K562 (cell line): ENCODE results near the gene CORO2A. TPM values are rescaled to one million over a fixed set of nuclear protein-coding genes. Genes with fewer than 3 reads are reported as not detected.
A peak's percentile ranks its signal among the peaks of the same experiment; 100 is the strongest.

Source experiments
- ATAC-seq: fragments of 200-7000 bp; cut with Tn5 transposase; 3 replicates; pipeline ENCODE4 v1.9.1; 2020; ENCODE audit warnings: moderate library complexity
- BruUV-seq: library from RNA; stranded (reverse); fragments of 400-500 nt; replicated peaks from 2 replicates; lab custom pipeline; 2021; lab: Mats Ljungman, UMichigan
- CTCF ChIA-PET: fragments of 300-600 bp; formaldehyde crosslinking; extraction: SDS; loops from one replicate; lab custom pipeline; 2021; ENCODE audit warnings: low intra/inter-chr PET ratio; lab: Yijun Ruan, JAX
- POLR2A ChIA-PET: fragments of 300-600, 350-650 bp; sonication (Branson Sonifier 250); formaldehyde crosslinking; extraction: SDS; loops from one replicate; lab custom pipeline; 2021; ENCODE audit warnings: antibody characterized with exemption, inconsistent platforms; lab: Yijun Ruan, JAX
- DNase-seq, 4 experiments: peaks; one replicate each; pipeline versions ENCODE4 v3.0.0 to v3.0.0-alpha.2; 2011 to 2018; ENCODE audit warnings: low spot score in 3 of 4, mixed read lengths in 3 of 4; ENCODE audit errors: extremely low read depth in 1 of 4
- FAIRE-seq: peaks from 2 replicates; lab custom pipeline; 2011; peaks lifted over from hg19 to GRCh38; lab: Jason Lieb, UNC
- H2AFZ ChIP-seq: 2 replicates; pipeline ENCODE4 v1.6.0; 2011; ENCODE audit warnings: low read depth, low read length, control low read depth, inconsistent platforms
- H3K27ac ChIP-seq: fragments of 200-600 bp; 3 replicates; pipeline ENCODE4 v1.8.0; 2011; ENCODE audit warnings: low read depth, mild to moderate bottlenecking, control low read depth, inconsistent platforms, low read length, moderate library complexity, mixed read lengths; ENCODE audit errors: extremely low read depth
- H3K27me3 ChIP-seq, 2 experiments: fragments of 300-600 bp in 1 of 2; 2 replicates in 1 of 2; 3 replicates in 1 of 2; pipeline versions ENCODE4 v1.6.0 to v1.8.0; 2011; ENCODE audit warnings: inconsistent platforms in 2 of 2, low read length in 2 of 2, mild to moderate bottlenecking in 1 of 2, mixed read lengths in 1 of 2, moderate library complexity in 1 of 2; ENCODE audit not compliant: control insufficient read depth in 2 of 2, insufficient read depth in 2 of 2
- H3K36me3 ChIP-seq: fragments of 300-600 bp; 3 replicates; pipeline ENCODE4 v1.8.0; 2011; ENCODE audit warnings: mild to moderate bottlenecking, low read length, inconsistent platforms; ENCODE audit not compliant: control insufficient read depth, insufficient read depth
- H3K4me1 ChIP-seq, 2 experiments: fragments of 200-600 bp in 1 of 2; replicated peaks in 1 of 2; 2 replicates in 1 of 2; 3 replicates in 1 of 2; pipeline versions ENCODE4 v1.5.1 to v1.8.0; 2011; ENCODE audit warnings: inconsistent platforms in 2 of 2, low read length in 2 of 2, mild to moderate bottlenecking in 1 of 2, mixed read lengths in 1 of 2, moderate library complexity in 1 of 2; ENCODE audit not compliant: control insufficient read depth in 2 of 2, insufficient read depth in 2 of 2
- H3K4me2 ChIP-seq: 2 replicates; pipeline ENCODE4 v1.6.1; 2011; ENCODE audit warnings: low read length, control low read depth, inconsistent platforms, mixed read lengths; ENCODE audit not compliant: insufficient read depth
- H3K4me3 ChIP-seq: fragments of 200-600 bp; sonication (generic), shearing (Covaris generic); 2 replicates; pipeline ENCODE4 v1.5.1; 2016; ENCODE audit warnings: control low read depth, inconsistent platforms
- H3K79me2 ChIP-seq: fragments of 200-600 bp; 3 replicates; pipeline ENCODE4 v1.8.0; 2011; ENCODE audit warnings: low read length, inconsistent platforms; ENCODE audit not compliant: control insufficient read depth, insufficient read depth
- H3K9ac ChIP-seq, 2 experiments: 2 replicates each; pipeline versions ENCODE4 v1.6.0 to v1.6.1; 2011; ENCODE audit warnings: low read depth in 2 of 2, low read length in 2 of 2, control low read depth in 1 of 2, inconsistent platforms in 1 of 2, mild to moderate bottlenecking in 1 of 2, mixed read lengths in 1 of 2; ENCODE audit not compliant: insufficient read depth in 1 of 2
- H3K9me1 ChIP-seq: one replicate; pipeline ENCODE4 v1.6.0; 2011; ENCODE audit warnings: inconsistent platforms, mild to moderate bottlenecking, low read length, moderate library complexity; ENCODE audit not compliant: control insufficient read depth, insufficient read depth
- H3K9me3 ChIP-seq: replicated peaks from 2 replicates; pipeline ENCODE4 v1.5.1; 2011; ENCODE audit warnings: low read depth, low read length, inconsistent platforms; ENCODE audit not compliant: control insufficient read depth, insufficient read depth
- H4K20me1 ChIP-seq: replicated peaks from 2 replicates; pipeline ENCODE4 v1.6.1; 2011; ENCODE audit warnings: low read length, inconsistent platforms, mixed read lengths; ENCODE audit not compliant: control insufficient read depth, insufficient read depth
- BCL6 ChIP-seq: fragments of 250-450 bp; sonication (Bioruptor Pico); IDR thresholded peaks from 2 replicates; pipeline ENCODE4 v1.4.0; 2020
- BCOR ChIP-seq: fragments of 450-650 bp; IDR thresholded peaks from 2 replicates; pipeline ENCODE4 v1.6.1; 2016
- BRCA1 ChIP-seq, 2 experiments: fragments of 450-650 bp in 1 of 2; sonication (generic) in 1 of 2; formaldehyde crosslinking in 1 of 2; IDR thresholded peaks; 2 replicates each; pipeline versions ENCODE4 v1.5.0 to v1.6.1; 2017 to 2020; ENCODE audit warnings: mild to moderate bottlenecking in 1 of 2, missing genetic modification reagents in 1 of 2
- CBFA2T2 ChIP-seq: fragments of 450-650 bp; conservative IDR thresholded peaks from 2 replicates; pipeline ENCODE4 v1.6.1; 2017; ENCODE audit warnings: mild to moderate bottlenecking
- ETS2 ChIP-seq: IDR thresholded peaks from 2 replicates; pipeline ENCODE4 v1.6.1; 2016; ENCODE audit warnings: borderline replicate concordance, missing genetic modification characterization, mild to moderate bottlenecking, moderate library complexity, missing compliant biosample characterization; ENCODE audit not compliant: poor library complexity, severe bottlenecking
- GTF2A2 ChIP-seq: IDR thresholded peaks from 2 replicates; pipeline ENCODE4 v1.6.1; 2016; ENCODE audit warnings: mild to moderate bottlenecking, missing genetic modification characterization, missing compliant biosample characterization
- HNRNPK ChIP-seq: fragments of 200-400 bp; formaldehyde crosslinking; IDR thresholded peaks from one replicate; pipeline ENCODE4 v1.6.1; 2018; ENCODE audit warnings: mild to moderate bottlenecking, low read depth, low read length; ENCODE audit not compliant: poor library complexity, severe bottlenecking
- LARP7 ChIP-seq: fragments of 450-650 bp; IDR thresholded peaks from 2 replicates; pipeline ENCODE4 v1.6.1; 2016
- MTA2 ChIP-seq: fragments of 450-650 bp; IDR thresholded peaks from 2 replicates; pipeline ENCODE4 v1.6.1; 2016; ENCODE audit warnings: low read depth
- NFRKB ChIP-seq: fragments of 450-650 bp; IDR thresholded peaks from 2 replicates; pipeline ENCODE4 v1.6.1; 2016; ENCODE audit warnings: low read depth
- RBM25 ChIP-seq: fragments of 200-400 bp; formaldehyde crosslinking; IDR thresholded peaks from 2 replicates; pipeline ENCODE4 v1.6.1; 2018; ENCODE audit warnings: low read length, low read depth, moderate library complexity; ENCODE audit not compliant: severe bottlenecking
- RFX1 ChIP-seq: fragments of 450-650 bp; IDR thresholded peaks from 2 replicates; pipeline ENCODE4 v1.6.1; 2016; ENCODE audit warnings: mild to moderate bottlenecking, moderate library complexity
- SMAD1 ChIP-seq: fragments of 150-350 bp; IDR thresholded peaks from 2 replicates; pipeline ENCODE4 v1.6.1; 2014; ENCODE audit warnings: low read length, low read depth; ENCODE audit not compliant: partially characterized antibody
- SMARCE1 ChIP-seq: fragments of 450-650 bp; IDR thresholded peaks from 2 replicates; pipeline ENCODE4 v1.7.1; 2016; ENCODE audit warnings: mild to moderate bottlenecking
- ZBTB1 ChIP-seq: sonication (generic); formaldehyde crosslinking; IDR thresholded peaks from 2 replicates; pipeline ENCODE4 v1.8.1; 2023; ENCODE audit warnings: missing genetic modification reagents, low read depth, mild to moderate bottlenecking, borderline replicate concordance
- ZZZ3 ChIP-seq: fragments of 450-650 bp; IDR thresholded peaks from 2 replicates; pipeline ENCODE4 v1.6.1; 2016; ENCODE audit warnings: antibody characterized with exemption, mild to moderate bottlenecking, moderate library complexity
- WGBS: fragments of 100-300 bp; shearing (Covaris generic); methylation state at CpG from one replicate; pipeline ENCODE4 v1.1.6; 2016; ENCODE audit warnings: low coverage, mixed read lengths; ENCODE audit not compliant: insufficient coverage; ENCODE audit errors: missing lambda C conversion rate; 5-methylcytosine and 5-hydroxymethylcytosine counted together
- in situ Hi-C: fragments of 300-500 bp; cut with MboI; formaldehyde crosslinking; loops from 4 replicates; pipeline ENCODE4 v1.15.0; 2018; ENCODE audit warnings: inconsistent platforms, mixed read lengths
- intact Hi-C: fragments of 100-400 bp; cut with micrococcal nuclease; formaldehyde crosslinking; loops from 2 replicates; pipeline ENCODE4 v1.14.2; 2022
- polyA plus RNA-seq, 8 experiments: library from polyadenylated mRNA; depleted of rRNA in 4 of 8; stranded (reverse) in 5 of 8; unstranded in 3 of 8; fragments of >200 nt; fragmentation: Nextera tagmentation in 2 of 8; fragmentation: Illumina TruSeq in 1 of 8; extraction: Ambion mirVana in 2 of 8; extraction: Trizol in 1 of 8; gene quantifications; 2 replicates each; pipeline versions ENCODE4 v1.2.1 to v1.2.3, GENCODE V29; 2011 to 2014; ENCODE audit warnings: inconsistent platforms in 1 of 8, missing spikeins in 1 of 8
- total RNA-seq, 7 experiments: library from RNA; depleted of rRNA in 6 of 7; stranded (reverse); fragments of >200 nt in 6 of 7; fragmentation: Illumina TruSeq in 2 of 7; extraction: Trizol in 2 of 7; gene quantifications; 2 replicates each; pipeline versions ENCODE4 v1.2.1 to v1.2.3, GENCODE V29; 2011 to 2021; ENCODE audit warnings: low replicate concordance in 1 of 7
- TF ChIP-seq, protein P1 (sequence below): sonication (generic); formaldehyde crosslinking; IDR thresholded peaks from 2 replicates; pipeline ENCODE4 v1.8.0; 2023; ENCODE audit warnings: mild to moderate bottlenecking, missing genetic modification reagents
- TF ChIP-seq, protein P2 (sequence below): fragments of 250-450 bp; sonication (Bioruptor Pico); IDR thresholded peaks from 2 replicates; pipeline ENCODE4 v1.4.0; 2020; ENCODE audit warnings: mild to moderate bottlenecking, moderate library complexity

Gene CORO2A
- total and polyA plus RNA-seq, 9 of the 15 experiments (the other 6 are each of a cell fraction or from before 2014, with no cell fraction given): 9.5 to 26.6 (median 18.0) TPM

DNA sequence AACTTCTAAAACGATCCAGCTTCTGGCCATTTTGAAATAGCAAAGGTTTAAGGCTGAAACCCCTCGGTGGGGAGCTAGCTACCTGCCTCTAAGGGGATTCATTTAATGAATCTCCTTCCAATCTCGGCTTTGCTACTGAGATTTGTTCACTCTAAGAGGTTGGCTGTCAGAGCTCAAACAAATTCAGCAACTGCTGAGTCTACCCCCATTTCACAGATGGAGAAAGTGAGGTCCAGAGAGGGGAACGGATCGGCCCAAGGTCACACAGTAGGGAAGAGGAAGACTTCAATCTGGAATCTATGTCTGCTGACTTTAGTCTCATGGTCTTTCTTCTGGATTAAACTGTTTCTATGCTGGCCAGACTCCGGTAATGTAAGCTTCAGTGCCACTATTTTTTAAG, 3.0 kb downstream of the CORO2A start:
- intact Hi-C loops: no loop called here
- Histone ChIP-seq H3K36me3 (peaks cover 8% of the 10 kb centered on the region; the same call in 2 of the 3 replicates), H3K9ac (no peak overlapping the region; a peak in 1 of 4 replicates), H3K27ac (peak overlapping the region; percentile 12; the same call in 1 of the 3 replicates), H3K4me1 (peaks cover 44% of the 10 kb centered on the region in 2 experiments), H2AFZ (no peak overlapping the region), H4K20me1 (no peaks in the 10 kb centered on the region), H3K9me3 (no peaks in the 10 kb centered on the region), H3K79me2 (peaks cover 72% of the 10 kb centered on the region), H3K9me1 (no peaks in the 10 kb centered on the region), H3K4me2 (no peak overlapping the region), H3K27me3 (no peaks in the 10 kb centered on the region), H3K4me3 (no peak overlapping the region)
- no peak for FAIRE-seq
- POLR2A ChIA-PET: interaction anchor here (1.2 to 1.6 kb wide), 2 partner anchors 9 to 13 kb away, joined by 3 to 4 read pairs; no protein-coding TSS in a partner anchor
- no peak for DNase-seq
- in situ Hi-C loops: no loop called here
- 75% methylated on average over 6 of the region's 6 CpGs for WGBS
- CTCF ChIA-PET: interaction anchor here (0.6 kb wide), 1 partner anchor 587 kb away, joined by 3 read pairs; no protein-coding TSS in a partner anchor
- ATAC-seq: no peak
- no TSS peak for BruUV-seq
- TF ChIP-seq CBFA2T2: no peak
- TF ChIP-seq SMARCE1: no peak
- TF ChIP-seq, protein P1, sequence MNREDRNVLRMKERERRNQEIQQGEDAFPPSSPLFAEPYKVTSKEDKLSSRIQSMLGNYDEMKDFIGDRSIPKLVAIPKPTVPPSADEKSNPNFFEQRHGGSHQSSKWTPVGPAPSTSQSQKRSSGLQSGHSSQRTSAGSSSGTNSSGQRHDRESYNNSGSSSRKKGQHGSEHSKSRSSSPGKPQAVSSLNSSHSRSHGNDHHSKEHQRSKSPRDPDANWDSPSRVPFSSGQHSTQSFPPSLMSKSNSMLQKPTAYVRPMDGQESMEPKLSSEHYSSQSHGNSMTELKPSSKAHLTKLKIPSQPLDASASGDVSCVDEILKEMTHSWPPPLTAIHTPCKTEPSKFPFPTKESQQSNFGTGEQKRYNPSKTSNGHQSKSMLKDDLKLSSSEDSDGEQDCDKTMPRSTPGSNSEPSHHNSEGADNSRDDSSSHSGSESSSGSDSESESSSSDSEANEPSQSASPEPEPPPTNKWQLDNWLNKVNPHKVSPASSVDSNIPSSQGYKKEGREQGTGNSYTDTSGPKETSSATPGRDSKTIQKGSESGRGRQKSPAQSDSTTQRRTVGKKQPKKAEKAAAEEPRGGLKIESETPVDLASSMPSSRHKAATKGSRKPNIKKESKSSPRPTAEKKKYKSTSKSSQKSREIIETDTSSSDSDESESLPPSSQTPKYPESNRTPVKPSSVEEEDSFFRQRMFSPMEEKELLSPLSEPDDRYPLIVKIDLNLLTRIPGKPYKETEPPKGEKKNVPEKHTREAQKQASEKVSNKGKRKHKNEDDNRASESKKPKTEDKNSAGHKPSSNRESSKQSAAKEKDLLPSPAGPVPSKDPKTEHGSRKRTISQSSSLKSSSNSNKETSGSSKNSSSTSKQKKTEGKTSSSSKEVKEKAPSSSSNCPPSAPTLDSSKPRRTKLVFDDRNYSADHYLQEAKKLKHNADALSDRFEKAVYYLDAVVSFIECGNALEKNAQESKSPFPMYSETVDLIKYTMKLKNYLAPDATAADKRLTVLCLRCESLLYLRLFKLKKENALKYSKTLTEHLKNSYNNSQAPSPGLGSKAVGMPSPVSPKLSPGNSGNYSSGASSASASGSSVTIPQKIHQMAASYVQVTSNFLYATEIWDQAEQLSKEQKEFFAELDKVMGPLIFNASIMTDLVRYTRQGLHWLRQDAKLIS (CRISPR knock-in tag): no peak
- TF ChIP-seq MTA2: no peak
- no peak for TF ChIP-seq ETS2 (tag)
- no peak for TF ChIP-seq ZBTB1 (CRISPR knock-in tag)
- TF ChIP-seq GTF2A2 (tag): no peak
- no peak for TF ChIP-seq SMAD1
- TF ChIP-seq BCL6 (CRISPR knock-in tag): no peak
- no peak for TF ChIP-seq BRCA1 (IDR thresholded peaks at IDR 0.05)
- TF ChIP-seq BRCA1 (CRISPR knock-in tag; IDR thresholded peaks at IDR 0.05): no peak
- no peak for TF ChIP-seq ZZZ3
- TF ChIP-seq RBM25: peak; percentile 93
- TF ChIP-seq LARP7: no peak
- no peak for TF ChIP-seq NFRKB
- TF ChIP-seq, protein P2, sequence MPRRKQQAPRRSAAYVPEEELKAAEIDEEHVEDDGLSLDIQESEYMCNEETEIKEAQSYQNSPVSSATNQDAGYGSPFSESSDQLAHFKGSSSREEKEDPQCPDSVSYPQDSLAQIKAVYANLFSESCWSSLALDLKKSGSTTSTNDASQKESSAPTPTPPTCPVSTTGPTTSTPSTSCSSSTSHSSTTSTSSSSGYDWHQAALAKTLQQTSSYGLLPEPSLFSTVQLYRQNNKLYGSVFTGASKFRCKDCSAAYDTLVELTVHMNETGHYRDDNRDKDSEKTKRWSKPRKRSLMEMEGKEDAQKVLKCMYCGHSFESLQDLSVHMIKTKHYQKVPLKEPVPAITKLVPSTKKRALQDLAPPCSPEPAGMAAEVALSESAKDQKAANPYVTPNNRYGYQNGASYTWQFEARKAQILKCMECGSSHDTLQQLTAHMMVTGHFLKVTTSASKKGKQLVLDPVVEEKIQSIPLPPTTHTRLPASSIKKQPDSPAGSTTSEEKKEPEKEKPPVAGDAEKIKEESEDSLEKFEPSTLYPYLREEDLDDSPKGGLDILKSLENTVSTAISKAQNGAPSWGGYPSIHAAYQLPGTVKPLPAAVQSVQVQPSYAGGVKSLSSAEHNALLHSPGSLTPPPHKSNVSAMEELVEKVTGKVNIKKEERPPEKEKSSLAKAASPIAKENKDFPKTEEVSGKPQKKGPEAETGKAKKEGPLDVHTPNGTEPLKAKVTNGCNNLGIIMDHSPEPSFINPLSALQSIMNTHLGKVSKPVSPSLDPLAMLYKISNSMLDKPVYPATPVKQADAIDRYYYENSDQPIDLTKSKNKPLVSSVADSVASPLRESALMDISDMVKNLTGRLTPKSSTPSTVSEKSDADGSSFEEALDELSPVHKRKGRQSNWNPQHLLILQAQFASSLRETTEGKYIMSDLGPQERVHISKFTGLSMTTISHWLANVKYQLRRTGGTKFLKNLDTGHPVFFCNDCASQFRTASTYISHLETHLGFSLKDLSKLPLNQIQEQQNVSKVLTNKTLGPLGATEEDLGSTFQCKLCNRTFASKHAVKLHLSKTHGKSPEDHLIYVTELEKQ (CRISPR knock-in tag): no peak
- peak; percentile 95 for TF ChIP-seq BCOR
- TF ChIP-seq RFX1: no peak
- TF ChIP-seq HNRNPK: no peak
